Ishikawa (cell line): ENCODE results near the gene OR13C2.
"Not testable (repeated sequence)": the region's sequence is repeated elsewhere in the genome, so short reads cannot be mapped to it uniquely, and the experiment has no call there.

Experiments used
- CEBPB ChIP-seq: IDR thresholded peaks from 2 replicates; pipeline ENCODE4 v1.6.1; 2012
- CREB1 ChIP-seq: IDR thresholded peaks from 2 replicates; pipeline ENCODE4 v1.6.1; 2012; ENCODE audit warnings: low read depth
- EGR1 ChIP-seq: IDR thresholded peaks from 2 replicates; pipeline ENCODE4 v1.6.1; 2012
- EP300 ChIP-seq: IDR thresholded peaks from 2 replicates; pipeline ENCODE4 v1.6.1; 2012; ENCODE audit warnings: borderline replicate concordance
- FOXM1 ChIP-seq: IDR thresholded peaks from 2 replicates; pipeline ENCODE4 v1.6.1; 2012; ENCODE audit warnings: low read depth, borderline replicate concordance
- NFIC ChIP-seq: IDR thresholded peaks from 2 replicates; pipeline ENCODE4 v1.6.1; 2012
- RAD21 ChIP-seq: IDR thresholded peaks from 2 replicates; pipeline ENCODE4 v1.6.1; 2012; ENCODE audit warnings: low read depth
- TAF1 ChIP-seq: IDR thresholded peaks from 2 replicates; pipeline ENCODE4 v1.6.1; 2012; ENCODE audit warnings: low read depth, mild to moderate bottlenecking
- TCF12 ChIP-seq: IDR thresholded peaks from 2 replicates; pipeline ENCODE4 v1.6.1; 2012; ENCODE audit warnings: low read depth
- TEAD4 ChIP-seq: IDR thresholded peaks from 2 replicates; pipeline ENCODE4 v1.6.1; 2012
- YY1 ChIP-seq: IDR thresholded peaks from 2 replicates; pipeline ENCODE4 v1.6.1; 2012; ENCODE audit warnings: low read depth
- ZBTB7A ChIP-seq: IDR thresholded peaks from 2 replicates; pipeline ENCODE4 v1.6.1; 2012; ENCODE audit warnings: low read depth
- TF ChIP-seq, protein P1 (sequence below): IDR thresholded peaks from 2 replicates; pipeline ENCODE4 v1.6.1; 2012
- TF ChIP-seq, protein P2 (sequence below): IDR thresholded peaks from 2 replicates; pipeline ENCODE4 v1.6.1; 2012; ENCODE audit warnings: low read depth, mild to moderate bottlenecking
- TF ChIP-seq, protein P3 (sequence below): IDR thresholded peaks from 2 replicates; pipeline ENCODE4 v1.6.1; 2012

Gene OR13C2

DNA sequence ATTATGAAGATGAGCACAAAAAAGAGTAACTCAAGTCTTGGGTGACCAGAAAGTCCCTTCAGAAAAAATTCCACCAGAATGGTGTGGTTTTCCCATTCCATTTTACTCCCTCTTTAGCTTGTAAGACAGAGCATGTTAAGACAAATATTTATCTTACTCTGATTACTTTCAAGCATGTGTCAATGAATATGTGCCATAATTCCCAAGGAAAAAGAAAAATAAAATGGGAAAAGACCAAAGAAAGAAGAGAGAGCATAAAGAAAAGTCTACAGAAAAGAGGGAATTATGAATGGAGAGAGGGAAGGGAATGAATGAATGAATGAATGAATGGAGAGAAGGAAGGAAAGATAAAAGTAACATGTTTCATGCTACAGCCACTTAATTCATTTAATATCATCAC, 6.1 kb downstream of the OR13C2 start, which contains the start of gene OR13C5:
OR13C5 (minus strand) TSS at position 101 of the 400 bp plus-strand sequence; CDS start at position 101, 0 bp downstream.
- not testable (repeated sequence) for TF ChIP-seq FOXM1, CEBPB, CREB1

DNA sequence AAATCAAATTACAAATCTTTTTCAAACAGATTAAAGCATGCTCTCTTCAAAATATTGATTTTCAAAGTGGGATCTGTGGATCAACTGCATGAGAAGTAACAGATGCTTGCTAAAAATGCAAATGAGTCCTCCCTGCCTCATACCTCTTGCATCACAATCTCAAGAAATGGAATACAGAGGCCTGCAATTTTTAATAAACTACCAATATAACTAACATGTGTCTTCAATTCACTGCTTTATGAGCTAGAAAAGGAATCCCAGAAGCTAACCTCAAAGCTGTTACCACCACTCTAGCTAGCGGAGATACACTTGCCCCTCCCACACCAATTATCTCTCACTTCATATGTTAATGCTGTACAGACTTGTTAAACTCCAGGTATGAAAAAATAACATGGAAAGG, 15.8 kb downstream of the OR13C2 start:
- TF ChIP-seq, protein P1, sequence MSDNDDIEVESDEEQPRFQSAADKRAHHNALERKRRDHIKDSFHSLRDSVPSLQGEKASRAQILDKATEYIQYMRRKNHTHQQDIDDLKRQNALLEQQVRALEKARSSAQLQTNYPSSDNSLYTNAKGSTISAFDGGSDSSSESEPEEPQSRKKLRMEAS, result no peak
- TF ChIP-seq CEBPB (no peak), CREB1 (no peak), EGR1 (no peak), YY1 (no peak)

DNA sequence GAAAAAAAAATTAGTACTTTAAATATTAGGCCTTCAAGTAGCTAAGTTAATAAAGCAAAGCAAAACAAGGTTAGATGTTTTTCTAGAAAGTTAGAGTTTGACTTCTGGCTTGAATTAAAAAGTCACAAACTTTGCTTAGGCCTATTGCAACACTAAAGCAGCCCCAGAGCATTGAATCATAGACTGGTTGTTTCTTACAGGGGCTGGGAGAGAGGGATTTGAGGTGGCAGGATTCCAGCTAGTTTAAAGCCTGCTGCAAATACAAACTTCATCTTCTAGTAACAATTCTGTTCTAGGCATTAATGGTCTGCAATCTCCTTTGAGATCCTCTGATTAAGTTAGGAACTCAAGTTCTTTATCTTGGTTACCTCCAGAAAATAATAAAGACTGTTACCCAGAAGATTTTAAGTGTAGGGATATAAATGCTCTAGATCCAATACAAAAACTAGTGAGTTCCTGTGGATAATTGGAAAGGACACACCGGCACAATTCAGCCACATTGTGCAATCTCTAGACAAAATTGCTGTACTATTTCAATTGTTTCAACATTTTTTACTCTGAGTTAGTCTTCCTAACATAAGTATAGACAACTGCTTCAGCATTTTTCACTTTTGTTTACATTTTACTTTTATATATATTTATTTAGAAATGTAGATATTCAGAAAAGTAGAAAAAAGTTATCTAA, 18.8 kb downstream of the OR13C2 start:
- no peak for TF ChIP-seq TEAD4
- peak; percentile 85 for TF ChIP-seq CEBPB

DNA sequence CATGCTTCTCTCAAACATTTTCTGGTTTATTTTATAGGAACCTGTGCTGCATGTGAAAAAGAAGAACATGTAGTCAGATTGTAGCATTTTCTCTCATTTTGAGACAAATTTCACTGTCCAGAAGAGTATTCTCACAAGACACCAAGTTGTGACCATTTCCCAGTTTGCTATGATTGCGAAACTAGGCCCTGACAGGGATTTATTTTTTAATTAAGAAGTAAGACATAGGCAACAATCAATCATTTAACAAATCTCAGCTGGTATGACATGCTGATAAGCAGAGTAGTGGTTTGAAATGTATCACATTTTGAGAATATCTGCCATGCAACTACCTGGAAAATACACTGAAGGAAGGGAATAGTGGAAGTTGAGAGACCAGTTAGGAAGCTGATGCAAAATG, 24.9 kb downstream of the OR13C2 start:
- TF ChIP-seq CEBPB (peak; percentile 74), EP300 (no peak)
- TF ChIP-seq, protein P2, sequence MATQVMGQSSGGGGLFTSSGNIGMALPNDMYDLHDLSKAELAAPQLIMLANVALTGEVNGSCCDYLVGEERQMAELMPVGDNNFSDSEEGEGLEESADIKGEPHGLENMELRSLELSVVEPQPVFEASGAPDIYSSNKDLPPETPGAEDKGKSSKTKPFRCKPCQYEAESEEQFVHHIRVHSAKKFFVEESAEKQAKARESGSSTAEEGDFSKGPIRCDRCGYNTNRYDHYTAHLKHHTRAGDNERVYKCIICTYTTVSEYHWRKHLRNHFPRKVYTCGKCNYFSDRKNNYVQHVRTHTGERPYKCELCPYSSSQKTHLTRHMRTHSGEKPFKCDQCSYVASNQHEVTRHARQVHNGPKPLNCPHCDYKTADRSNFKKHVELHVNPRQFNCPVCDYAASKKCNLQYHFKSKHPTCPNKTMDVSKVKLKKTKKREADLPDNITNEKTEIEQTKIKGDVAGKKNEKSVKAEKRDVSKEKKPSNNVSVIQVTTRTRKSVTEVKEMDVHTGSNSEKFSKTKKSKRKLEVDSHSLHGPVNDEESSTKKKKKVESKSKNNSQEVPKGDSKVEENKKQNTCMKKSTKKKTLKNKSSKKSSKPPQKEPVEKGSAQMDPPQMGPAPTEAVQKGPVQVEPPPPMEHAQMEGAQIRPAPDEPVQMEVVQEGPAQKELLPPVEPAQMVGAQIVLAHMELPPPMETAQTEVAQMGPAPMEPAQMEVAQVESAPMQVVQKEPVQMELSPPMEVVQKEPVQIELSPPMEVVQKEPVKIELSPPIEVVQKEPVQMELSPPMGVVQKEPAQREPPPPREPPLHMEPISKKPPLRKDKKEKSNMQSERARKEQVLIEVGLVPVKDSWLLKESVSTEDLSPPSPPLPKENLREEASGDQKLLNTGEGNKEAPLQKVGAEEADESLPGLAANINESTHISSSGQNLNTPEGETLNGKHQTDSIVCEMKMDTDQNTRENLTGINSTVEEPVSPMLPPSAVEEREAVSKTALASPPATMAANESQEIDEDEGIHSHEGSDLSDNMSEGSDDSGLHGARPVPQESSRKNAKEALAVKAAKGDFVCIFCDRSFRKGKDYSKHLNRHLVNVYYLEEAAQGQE, result no peak

DNA sequence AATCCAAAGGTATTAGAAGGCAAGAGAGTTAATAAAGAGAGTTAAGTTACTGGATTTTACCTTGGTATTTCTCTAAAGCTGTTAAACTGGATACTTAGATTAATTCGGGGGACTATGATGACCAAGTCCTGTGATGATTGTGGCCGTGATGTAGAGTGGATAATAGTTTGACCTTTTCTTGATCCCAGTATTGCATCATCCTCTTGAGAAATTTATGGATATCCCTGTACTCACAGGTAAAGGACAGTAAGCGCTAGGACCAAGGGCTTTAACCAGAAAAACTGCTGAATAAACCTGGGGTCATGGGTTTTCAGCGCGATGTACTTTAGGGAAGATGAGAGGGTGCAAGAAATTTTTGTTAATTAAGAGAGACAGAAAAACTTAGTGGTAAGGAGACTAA, 28.2 kb downstream of the OR13C2 start:
- TF ChIP-seq RAD21 (no peak), CEBPB (no peak), TCF12 (no peak), CREB1 (no peak), NFIC (no peak), YY1 (no peak), TEAD4 (no peak), EGR1 (no peak), EP300 (no peak), TAF1 (no peak)
- TF ChIP-seq, protein P1, result no peak
- TF ChIP-seq, protein P3, sequence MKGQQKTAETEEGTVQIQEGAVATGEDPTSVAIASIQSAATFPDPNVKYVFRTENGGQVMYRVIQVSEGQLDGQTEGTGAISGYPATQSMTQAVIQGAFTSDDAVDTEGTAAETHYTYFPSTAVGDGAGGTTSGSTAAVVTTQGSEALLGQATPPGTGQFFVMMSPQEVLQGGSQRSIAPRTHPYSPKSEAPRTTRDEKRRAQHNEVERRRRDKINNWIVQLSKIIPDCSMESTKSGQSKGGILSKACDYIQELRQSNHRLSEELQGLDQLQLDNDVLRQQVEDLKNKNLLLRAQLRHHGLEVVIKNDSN, result no peak

DNA sequence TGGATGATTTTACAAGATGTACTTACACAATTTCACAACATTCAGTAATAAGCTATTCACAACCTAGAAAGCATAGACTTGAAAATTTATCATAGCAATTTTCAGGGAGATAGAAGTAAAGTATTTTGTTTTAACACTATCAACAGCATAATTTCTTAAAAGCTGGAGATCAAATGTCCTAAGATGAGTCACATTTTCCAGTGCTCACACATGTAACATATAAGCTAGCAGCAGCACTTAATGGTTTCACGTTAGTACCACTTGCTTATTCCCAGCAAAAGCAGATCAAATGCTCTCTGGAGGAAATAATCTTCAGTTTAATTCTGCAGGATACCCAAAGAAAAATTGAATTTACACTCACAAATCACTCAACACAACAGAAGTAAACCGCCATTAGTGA, 30.0 kb downstream of the OR13C2 start:
- no peak for TF ChIP-seq RAD21
- TF ChIP-seq, protein P1, result no peak

DNA sequence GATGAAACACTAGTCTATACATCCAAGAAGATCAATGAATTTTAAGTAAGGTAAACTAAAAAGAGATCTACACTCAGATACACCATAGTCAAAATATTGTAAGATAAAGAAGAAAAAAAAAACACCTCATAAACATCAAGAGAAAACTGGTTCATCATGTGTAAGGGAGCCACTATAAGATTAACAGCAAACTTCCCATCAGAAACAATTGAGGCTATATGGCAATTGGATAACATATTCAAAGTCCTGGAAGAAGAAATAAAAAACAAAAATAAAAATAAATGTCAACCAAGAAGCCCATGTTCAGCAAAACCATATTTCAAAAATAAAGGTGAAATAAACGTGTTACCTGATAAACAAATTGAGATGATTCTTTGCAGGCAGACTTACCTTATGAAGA, 32.8 kb downstream of the OR13C2 start:
- TF ChIP-seq YY1, result no peak
- no peak for TF ChIP-seq TCF12
- TF ChIP-seq RAD21, result no peak
- no peak for TF ChIP-seq ZBTB7A
- no peak for TF ChIP-seq NFIC

DNA sequence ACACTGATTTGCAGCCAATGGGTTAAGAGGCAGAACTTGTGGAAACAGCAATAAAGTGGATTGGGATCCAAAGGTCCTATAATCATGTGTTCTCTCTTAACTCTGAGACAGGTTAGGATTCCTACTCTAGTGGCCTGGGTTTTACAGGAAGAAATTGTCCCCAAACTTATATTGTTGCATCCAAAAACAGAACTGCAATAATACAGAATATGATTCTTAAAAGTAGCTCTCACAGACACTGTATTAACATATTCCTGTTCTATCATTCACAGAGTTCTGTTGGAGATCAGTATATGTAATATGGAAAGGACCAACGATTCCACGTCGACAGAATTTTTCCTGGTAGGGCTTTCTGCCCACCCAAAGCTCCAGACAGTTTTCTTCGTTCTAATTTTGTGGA, 36.6 kb downstream of the OR13C2 start, which contains the start of gene OR13C8:
OR13C8 (plus strand) TSS at position 301 of the 400 bp plus-strand sequence; CDS start at position 301, 0 bp downstream.
- TF ChIP-seq EGR1, result no peak
- TF ChIP-seq, protein P1, result no peak
- TF ChIP-seq TAF1, result no peak

DNA sequence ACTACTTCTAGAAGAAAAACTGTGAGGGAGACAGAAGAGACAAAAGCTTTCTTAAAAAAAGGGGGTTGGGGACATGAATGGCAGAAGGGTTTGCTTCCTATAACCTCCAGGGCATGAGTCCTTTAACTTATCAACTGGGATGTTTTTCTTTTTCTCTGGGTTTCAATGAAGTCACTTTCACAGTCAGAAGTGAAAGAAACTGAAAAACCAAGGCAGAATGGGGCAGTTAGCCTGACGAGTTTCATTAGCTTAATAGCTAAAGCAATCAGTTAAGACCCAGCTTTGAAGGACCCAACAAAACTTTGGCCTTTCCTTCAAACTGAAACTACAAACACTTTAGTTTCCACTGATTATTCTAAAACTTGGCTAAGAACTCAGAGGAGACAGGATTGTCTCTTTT, 41.1 kb downstream of the OR13C2 start:
- TF ChIP-seq TAF1 (no peak), CEBPB (no peak), RAD21 (no peak), CREB1 (no peak), TCF12 (no peak), YY1 (no peak), ZBTB7A (no peak), EP300 (no peak), EGR1 (no peak), NFIC (no peak), FOXM1 (no peak)
- TF ChIP-seq, protein P3, result no peak
- TF ChIP-seq, protein P1, result no peak
